GM21723 (cell line): ENCODE measurements around the gene SPINDOC.
"Not testable (repeated sequence)": the region's sequence is repeated elsewhere in the genome, so short reads cannot be mapped to it uniquely, and the experiment has no call there.

Source experiments
- ATAC-seq: cut with Tn5 transposase; IDR thresholded peaks from one replicate; pipeline ENCODE4 v1.9.1; 2021; ENCODE audit warnings: mild to moderate bottlenecking, moderate library complexity; ENCODE audit not compliant: unreplicated experiment

Gene SPINDOC, protein sequence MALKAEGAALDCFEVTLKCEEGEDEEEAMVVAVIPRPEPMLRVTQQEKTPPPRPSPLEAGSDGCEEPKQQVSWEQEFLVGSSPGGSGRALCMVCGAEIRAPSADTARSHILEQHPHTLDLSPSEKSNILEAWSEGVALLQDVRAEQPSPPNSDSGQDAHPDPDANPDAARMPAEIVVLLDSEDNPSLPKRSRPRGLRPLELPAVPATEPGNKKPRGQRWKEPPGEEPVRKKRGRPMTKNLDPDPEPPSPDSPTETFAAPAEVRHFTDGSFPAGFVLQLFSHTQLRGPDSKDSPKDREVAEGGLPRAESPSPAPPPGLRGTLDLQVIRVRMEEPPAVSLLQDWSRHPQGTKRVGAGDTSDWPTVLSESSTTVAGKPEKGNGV

DNA sequence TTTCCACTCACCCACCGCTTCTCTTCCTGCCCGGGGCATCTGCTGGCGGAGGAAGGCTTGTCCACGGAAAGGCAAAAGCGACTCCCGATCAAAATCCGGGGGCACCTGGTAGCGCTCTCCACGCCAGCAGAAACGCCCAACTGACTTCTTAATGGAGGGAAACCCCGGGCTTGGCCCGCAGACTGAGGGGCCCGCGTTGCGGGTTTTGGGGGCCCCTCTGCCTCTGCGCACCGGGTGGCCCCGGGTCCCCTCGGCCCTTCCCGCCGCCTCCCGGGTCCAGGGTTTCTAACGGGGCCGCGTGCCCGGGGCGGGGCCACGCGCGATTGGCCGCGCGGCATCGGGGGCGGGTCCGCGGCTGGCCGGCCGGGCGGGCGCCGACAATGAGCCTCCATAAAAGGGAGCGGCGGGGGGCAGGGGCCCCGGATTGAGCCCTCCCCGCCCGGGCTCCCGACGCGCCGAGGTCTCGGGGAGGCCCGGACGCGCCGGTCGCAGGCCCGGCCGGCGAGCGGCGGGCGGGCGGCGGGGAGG is at the start of gene SPINDOC:
SPINDOC (plus strand) TSS at position 422 of the 528 bp plus-strand sequence. CDS start 231 bp downstream, outside the sequence.
- peak; percentile 85 for ATAC-seq

DNA sequence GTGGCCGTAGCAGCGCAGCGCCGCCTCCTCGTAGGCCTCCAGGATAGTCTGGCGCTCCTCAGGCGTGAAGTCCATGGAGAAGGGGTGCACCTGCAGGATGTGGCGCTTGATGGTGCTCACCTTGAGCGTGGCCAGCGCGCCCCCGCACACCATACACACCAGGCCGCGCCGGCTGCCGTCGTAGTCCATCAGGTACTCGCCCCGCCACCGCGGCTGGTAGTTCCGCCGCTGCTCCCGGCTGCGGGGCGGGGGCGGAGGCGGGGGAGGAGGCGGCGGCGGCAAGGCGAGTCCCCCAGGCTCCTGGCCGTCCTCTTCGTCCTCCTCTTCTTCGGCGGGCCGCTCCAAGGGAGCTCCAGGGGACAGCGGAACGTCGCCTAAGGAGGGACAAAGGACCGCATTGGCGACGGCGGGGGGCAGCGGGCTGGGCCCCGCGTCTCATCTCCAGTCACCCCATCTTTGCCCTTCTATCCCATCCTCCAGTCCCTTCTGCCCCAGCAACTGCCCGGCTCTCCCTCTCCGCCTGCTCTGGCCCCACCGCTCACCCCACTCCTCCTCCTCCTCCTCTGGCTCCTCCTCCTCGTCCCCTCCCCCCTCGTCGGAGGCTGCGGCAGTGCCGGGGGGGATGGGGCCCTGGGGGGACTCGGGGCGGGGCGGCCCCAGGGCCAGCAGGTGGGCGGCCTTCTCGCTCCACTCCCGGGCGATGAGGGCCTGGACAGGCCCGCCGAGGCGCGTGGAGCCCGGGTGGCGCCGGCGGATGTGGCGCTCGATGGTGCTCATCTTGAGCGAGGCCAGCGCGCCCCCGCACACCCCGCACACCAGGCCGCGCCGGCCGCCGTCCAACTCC is 49.5 kb upstream of the SPINDOC start:
- no peak for ATAC-seq

DNA sequence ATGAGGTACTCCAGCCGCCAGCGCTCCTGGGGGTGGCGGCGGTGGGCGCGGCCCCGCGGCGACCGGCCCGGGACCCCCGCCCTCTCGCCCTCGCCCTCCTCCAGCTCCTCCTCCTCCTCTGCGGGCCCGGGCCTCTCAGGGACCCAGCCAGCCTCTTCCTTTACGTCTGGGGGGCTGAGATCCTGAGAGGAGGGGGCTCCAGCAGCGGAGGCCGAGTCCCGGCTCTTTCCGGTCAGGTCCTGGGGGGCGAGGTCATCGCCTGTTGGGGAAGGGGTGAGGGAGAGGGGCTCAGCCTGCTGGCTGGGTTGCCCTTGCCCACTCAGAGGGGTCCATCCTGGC is 48.9 kb upstream of the SPINDOC start:
- ATAC-seq, result no peak

DNA sequence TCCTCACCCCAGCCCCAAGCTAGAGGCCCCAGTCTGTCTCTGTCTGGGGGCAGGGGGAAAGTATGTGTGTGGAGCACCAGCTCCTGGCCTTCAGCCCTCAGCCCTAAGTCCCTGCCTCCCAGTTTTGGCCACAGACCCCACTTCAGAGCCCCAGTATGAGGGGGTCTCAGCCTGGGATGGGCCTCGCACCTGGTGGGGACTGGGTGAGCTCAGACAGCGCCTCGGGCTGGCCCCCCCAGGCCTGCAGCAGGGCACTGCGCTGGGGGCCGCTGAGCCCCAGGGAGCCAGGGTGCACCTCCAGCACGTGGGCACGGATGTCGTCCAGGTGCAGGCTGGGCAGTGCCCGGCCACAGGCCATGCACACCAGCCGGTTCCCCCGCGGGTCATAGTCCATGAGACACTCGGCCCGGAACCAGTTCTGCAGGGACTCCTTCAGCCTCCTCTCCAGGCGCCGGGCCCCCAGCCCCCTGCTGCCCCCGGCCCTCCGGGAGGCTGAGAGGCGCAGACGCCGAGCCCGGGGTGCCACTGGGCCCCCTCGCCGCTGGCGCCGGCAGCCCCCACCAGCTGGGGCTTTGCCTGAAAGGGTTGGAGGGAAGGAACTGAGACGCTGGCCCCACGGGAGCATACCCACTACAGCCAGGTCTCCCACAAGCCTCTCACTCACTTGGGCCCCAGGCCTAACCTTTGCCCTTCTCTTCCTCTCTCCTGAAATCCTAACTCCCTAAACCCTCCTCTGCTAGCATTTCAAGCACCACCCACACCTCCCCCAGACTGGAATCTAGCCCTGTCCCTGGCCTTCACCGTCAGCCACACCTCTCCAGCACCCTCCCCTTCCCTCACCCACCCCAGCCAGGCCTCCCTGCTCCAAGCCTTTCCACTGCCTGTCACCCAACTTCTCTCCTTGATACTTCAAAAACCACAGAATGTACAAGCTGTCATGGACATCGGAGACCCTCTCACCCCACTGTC is 48.3 kb upstream of the SPINDOC start:
- no peak for ATAC-seq

DNA sequence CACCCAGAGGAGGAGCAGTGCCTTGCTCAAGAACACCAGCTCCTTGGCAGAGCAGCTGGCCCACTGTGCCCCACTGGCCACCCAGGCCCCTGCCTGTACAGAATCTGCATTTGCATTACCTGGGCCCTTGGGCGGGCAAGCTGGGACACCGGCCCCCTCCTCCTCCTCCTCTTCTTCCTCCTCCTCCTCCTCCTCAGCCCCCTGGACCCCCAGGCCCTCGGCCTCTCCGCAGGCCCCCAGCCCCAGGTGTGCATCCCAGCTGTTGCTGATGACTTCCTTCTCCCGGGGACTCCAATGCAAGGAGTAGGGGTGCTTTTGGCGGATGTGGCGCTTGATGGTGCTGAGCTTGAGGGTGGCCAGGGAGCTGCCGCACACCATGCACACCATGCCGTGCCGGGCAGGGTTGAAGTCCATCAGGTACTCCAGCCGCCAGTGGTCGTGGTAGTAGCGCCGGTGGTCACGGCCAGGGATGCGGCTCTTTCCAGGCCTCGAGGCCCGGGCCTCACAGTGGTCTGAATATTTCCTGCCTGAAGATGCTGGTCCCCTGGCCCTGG is 47.5 kb upstream of the SPINDOC start:
- ATAC-seq, result no peak

DNA sequence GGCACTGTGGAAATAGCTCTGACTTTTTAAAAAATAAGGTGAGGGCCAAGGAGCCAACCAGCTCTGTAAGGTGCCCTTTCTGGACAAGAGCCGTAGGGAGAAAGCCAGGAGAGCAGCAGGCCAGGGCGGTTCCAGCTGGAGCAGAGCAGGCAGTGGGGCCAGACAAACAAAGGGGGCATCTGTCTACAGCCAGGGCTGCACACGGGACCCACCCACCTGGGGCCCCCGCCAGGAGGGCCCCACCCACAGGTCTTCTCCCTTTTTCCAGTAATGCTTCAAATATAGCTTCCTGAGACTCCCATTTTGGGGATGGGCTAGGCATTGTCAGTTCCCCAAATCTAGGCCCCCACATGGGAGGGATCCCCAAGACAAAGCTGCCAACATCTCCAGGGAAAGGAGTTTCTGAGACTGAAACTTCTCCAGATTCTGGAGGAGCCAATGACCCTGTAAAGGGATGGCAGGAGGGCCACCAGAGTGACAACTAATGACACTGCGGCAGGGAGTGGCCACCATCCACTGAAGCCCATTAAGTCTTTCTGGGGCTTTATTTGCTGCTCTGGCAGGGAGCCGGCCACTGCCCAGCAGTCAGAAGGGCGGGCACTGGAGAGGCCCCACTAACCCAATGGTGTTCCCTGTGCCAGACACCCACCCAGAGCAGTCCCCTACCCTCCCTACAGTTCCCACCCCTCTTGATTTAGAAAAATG is 46.6 kb upstream of the SPINDOC start:
- no peak for ATAC-seq

DNA sequence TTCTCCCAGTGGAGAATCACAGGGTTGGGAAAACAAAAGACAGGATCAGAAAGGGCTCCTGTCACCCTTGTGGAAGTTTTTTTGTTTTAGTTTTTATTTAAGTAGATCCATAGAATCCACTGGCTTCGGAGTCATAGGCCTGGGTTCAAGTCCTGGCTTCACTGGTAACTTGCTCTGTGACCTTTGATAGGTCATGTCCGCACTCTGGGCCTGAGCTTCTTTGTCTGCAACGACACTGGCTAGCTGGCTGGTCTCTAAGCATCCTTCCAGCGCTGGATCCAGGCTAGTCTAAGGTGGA is 46.0 kb upstream of the SPINDOC start:
- no peak for ATAC-seq

DNA sequence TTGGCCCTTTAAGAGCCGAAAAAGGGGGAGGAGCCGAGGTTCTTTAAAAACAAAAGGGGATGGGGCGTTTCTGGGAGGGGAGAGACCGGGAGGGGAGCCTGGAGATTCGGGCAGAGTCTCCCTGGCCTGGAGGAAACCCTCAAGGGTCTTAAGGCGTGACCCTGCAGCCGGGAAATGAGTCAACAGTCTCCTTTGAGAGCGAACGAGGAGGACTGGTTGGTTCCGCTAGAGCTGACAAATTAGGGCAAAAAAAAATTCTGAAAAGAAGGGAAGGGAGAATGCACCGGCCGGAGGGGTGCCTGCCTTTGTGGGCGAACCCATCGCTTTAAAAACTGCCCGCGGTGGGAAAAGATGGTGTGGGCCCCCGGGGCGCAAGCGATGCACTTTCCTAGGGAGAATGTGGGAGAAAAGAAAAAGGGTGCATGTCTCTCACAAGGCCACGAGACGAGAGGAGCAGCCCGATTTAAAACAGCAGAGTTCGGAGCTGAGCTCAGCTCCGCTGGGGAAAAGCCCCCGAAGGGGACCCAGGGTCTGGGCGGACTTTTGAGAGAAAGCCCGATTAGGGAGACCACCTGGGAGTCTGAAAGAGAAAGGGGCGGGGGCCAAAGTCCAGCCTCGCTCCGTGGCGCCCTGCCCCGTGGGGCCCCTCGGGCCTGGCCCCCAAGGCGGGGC is 45.6 kb upstream of the SPINDOC start:
- ATAC-seq, result no peak

DNA sequence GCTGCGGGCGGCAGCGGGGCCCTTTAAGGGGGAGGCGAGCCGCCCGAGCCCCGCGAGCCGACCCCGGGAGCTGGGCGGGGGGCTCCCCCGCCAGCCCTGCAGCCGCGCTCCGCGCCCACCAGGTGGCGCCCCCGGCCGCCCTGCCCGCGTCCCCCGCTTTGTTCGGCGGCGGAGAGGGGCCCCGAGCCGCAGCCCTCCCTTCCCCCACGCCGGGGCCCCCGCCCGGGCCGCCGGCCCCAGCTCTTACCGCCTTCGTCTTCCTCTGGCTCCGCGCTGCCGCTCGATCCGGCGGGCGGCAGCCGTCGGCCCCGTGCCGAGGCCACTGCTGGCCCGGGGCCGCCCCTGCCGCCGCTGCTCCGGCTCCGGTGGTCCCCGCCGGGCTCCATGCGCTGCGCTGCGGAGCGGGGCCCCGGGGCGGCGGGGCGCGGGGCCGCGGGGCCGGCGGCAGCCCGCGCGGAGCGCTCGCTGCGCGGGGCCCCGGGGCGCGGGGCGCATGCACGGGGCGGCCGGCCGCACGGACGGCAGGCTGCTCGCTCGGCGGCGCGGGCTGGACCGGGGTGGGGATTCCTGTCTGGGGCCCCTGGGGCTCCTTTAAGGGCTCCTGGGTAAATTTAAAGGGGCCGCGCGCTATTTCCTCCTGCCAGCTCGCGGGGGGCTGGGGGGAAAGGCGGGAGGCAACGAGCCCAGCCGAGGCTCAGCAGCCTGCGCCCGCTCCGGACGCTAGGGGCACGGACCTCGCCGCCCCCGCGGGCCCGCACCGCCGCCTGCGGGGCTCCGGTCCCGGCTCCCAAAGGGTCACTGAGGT is 44.8 kb upstream of the SPINDOC start, which contains the start of gene ZFTA:
ZFTA (minus strand) TSS at position 539 of the 805 bp plus-strand sequence; CDS start at position 386, 153 bp downstream.
- peak; percentile 52 for ATAC-seq

DNA sequence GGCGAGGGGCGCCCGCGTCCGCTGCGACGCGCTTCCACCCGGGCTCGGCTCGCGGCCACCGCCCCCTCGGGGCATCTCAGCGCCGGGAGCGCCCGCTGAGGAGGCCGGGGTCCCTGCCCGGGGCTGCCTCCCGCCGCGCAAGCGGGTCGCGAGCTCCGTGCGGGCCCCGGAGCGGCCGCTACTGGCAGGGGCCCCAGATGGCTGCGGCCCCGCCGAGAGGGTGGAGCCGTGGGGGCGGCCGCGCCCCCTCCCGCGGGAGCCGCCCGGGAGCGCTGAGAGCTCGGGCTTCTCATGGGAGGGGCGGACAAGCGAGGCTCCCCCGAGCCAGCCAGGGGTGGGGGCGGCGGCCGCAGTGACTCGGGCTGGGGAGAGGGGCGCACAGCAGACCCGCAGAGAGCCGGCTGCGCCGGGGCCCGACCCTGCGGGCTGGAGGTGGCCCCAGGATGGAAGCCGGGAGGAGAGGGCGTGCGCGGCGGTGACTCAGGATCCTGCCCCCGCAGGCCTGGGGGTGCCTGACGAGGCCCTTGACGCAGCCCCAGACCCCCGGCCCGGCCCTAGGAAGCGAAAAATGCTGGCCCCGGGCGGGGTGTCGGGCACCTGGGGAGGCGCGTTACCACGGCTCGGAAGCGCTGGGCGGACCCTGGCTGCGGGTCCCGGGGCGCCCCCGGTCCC is 44.1 kb upstream of the SPINDOC start:
- ATAC-seq, result peak; percentile 48

DNA sequence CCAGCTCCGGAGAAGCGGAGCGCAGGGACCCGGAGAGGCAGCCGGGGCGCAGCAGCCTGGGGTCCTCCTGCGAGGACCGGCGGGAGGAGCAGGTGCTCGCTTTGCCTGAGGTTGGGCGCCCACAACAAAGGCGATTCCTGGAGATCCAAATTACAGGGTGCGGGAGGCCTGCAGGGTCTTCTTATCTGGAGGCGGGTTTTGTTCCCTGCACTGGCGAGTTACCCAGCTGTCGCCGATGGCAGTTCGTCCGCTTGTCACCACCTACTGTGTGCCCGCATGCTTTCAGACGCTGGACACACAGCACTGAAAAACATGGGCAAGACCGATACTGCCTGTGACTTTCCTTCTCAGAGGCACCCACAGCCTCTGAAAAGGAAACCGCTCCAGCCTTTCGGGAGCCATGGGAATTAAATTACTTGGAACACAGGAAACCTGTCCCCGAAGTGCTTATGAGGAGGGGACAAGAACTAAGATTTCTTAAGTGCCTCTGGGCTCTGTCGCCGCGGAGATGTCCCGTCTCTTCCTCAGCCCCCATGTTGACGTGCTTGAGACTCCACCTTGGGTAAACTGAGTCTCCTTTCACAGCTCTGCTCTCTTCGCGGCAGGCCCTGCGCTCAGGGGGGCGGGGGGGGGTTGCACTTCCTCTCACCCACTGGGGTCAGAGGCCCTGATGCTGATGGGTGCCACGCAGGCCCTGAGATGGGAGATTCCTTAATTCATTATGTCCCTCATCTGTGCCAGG is 43.4 kb upstream of the SPINDOC start:
- no peak for ATAC-seq

DNA sequence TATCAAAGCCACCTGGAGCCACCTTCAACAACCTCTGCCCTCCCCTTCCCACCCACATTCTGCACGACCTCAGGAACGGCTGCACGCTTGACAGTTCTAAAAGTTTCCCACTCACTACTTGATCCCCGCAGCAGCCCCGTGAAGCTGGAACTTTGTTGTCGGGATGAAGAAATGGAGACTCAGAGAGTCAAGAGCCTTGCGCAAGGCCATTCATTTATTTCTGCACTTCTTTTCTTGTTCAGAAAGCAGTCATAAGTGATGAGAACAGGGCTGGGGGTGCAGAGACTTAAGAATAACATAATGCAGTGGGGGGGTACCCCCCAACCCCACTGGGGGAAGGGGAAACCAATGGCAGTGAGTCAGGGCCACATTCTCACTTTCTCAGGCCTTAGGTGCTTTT is 42.5 kb upstream of the SPINDOC start:
- ATAC-seq, result no peak

DNA sequence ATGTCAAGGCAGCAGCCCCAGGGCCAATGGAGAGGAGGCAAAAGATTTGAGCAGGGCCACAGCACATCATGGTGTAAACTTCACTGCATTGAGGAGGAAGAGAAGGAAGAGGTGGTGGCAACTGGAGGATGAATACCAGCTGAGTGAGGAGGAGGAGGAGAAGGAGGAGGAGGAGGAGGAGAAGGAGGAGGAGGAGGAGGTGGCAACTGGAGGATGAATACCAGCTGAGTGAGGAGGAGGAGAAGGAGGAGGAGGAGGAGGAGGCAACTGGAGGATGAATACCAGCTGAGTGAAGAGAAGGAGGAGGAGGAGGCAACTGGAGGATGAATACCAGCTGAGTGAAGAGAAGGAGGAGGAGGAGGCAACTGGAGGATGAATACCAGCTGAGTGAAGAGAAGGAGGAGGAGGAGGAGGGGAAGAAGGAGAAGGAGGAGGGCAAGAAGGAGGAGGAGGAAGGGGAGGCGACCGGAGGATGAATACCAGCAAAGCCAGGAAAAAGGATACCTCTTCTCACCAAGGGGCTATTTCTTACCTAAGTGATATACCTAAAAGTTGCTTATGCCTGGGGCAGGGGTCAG is 41.4 kb upstream of the SPINDOC start:
- ATAC-seq, result not testable (repeated sequence)

DNA sequence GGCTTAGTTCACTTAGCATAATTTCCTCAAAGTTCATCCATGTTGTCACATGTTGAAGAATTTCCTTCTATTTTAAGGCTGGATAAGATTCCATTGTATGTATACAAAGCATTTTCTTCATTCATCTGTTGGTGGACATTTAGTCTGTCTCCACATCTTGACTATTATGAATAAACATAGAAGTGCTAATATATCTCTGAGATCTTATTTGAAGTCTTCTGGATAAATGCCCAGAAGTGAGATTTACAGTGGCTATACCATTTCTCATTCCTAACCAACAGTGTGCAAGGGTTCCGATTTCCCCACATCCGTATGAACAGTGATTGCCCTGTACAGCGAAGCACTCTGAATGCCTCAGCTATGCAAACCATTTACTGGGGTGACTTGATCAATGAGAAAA is 38.1 kb upstream of the SPINDOC start:
- ATAC-seq, result no peak

DNA sequence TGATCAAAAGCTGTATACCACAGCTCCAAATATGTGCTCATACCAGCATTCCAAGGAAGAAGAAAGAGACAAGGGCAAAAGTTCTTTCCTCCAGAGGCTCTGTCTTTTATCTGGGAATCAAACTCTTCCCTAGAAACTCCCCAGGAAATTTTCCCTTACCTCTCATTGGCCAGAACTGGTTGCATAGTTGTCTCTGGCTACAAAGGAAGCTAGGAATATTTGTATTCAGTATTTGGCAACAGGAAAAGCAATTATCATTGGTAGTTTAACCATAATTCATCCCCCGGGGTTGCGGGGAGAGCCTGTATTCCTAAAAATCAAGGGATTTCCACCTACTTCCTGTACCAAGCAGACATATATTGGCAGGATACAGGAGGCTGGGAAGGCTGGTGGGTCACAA is 34.2 kb upstream of the SPINDOC start:
- ATAC-seq, result no peak

DNA sequence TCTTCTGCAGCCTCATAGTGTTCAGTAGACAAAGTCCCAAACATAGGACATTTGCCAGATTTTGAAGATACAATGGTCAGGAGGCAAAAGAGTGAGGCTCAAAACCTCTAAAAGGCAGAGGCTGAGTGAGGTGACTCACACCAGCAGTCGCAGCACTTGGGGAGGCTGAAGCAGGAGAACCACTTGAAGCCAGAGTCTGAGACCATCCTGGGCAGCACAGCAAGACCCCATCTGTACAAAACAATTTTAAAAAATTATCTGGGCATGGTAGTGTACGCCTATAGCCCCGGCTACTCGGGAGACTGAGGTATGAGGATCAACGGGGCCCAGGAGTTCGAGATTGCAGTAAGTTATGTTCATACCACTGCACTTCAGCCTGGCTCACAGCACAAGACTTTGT is 30.5 kb upstream of the SPINDOC start:
- ATAC-seq, result no peak
